GM19239 (cell line): ENCODE data around the gene CLEC2D.
"Not testable (repeated sequence)": the region's sequence is repeated elsewhere in the genome, so short reads cannot be mapped to it uniquely, and the experiment has no call there.

Source experiments
- DNase-seq: peaks from one replicate; pipeline ENCODE4 v3.0.0; 2011; ENCODE audit warnings: low spot score; ENCODE audit not compliant: insufficient read length
- FAIRE-seq: peaks from 2 replicates; lab custom pipeline; 2011; peaks lifted over from hg19 to GRCh38; lab: Jason Lieb, UNC

CLEC2D gene

DNA sequence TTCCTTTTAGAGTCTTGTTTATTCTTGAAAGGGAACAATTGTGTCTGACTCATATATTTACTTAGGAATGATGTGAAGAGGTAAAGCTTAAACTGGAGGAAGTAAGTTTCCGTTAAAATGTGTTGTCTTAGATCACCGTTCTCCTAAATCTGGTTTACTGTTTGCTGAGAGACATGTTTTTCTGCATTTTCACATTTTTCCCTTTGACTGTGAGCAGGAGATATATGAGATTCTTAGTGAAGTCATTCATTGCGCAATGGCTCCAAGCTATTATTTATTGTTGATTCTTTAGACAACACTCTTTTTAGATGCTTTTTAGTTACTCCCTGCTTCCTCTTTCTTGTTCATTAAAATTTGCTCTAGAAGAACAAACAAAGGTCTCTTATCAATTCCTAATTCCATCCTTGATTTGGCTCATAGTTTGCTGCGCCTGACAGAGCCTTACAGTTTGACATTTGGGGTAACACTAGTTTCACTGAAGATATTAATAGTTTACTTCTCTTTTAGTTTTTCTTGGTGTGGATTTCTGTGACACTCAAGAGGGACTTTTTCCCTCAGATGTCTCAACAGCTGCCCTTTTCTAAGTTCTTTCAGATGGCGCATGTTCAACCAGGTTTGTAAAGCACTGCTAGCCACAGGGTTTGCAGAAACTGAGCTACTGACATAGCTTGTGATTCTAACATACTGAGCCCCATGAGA lies 52.0 kb downstream of the CLEC2D start:
- DNase-seq: no peak
- FAIRE-seq: peak; percentile 93

- DNase-seq (no peak), FAIRE-seq (no peak)
Measured at GRCh38 chr12:9724023-9724422, 54.5 kb downstream of the CLEC2D start.

DNA sequence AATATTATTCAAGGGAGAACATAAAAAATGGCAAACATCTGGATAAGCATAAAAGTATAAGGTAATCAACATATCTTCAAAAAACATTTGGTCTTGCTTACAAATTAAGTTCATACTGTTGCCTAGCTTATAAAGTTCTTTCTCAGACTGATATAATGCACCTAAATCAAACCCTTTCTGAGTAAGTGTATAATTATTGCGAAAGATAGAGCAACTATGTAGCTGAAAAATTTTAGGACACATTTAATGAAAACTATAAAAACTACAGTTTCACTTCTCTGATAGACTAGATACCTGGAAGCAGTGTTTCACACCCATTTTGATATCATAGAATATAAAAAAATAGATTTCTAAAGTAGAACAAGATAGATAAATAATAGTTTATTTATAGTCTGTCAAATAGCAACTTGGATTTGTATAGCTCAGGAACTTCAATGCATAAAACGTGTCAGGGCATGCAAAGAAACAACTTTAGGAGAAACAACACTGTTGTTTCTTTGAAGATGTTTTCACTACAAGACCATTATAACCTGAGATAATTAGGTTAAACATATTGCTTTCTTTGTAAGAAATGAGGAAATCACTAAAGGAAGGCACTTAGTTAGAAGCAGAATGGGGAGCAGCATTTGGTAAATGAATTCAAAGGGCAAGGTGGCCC lies 55.8 kb downstream of the CLEC2D start:
- no peak for DNase-seq
- FAIRE-seq: peak; percentile 76

DNA sequence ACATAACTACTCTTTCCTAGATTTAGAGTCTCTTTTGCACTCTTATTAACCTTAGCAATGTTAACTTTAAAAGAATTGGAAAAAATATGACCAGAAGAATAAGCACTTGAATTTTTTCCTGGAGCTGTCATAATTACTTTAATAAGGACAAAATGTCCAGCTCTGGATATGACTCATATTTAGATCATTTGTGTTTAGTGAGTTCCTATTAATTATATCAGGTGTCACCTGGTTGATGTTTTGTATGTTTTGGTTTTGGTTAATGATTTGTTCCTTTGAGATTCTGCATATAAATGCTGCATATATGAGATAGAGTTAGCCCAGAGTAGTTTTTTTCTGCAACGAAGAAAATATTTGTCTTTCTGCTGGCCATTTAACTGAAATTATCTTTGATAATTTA lies 58.3 kb downstream of the CLEC2D start:
- FAIRE-seq (peak; percentile 71), DNase-seq (no peak)

DNA sequence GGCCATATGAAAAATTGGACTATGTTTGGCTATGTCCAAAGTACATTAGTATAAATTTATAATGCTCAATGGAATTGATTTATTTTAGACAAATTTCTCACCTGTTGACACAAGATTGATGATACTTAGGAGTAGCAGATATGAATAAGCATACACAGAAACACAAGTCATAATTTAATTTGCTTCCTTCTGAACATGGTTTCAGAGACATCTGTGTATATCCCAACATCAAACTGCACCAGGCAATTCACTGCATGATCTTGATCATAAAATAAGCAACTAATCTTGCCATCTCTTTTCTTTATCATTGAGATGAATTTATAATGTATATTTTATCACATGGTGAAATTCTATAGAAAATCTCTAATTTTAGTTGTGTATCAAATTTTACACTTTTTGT lies 59.6 kb downstream of the CLEC2D start:
- FAIRE-seq: peak; percentile 23

DNA sequence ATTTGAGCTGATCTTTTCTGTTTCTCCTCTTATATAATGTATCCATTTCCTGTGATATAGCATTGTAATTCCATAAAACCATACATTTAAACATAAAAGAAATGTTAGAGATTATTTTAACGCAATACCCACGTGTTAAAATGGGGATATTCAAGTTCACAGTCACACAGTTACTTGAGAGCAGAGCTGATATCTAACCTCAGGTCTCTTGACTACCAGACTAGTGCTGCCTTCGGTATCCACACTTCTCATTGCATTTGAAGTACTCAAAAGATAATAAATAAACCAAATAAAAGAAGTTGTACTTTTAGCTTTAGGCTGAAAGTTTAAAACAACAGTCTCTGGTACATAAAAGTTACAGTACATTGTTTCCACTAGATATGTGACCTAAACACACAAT lies 60.5 kb downstream of the CLEC2D start:
- FAIRE-seq: peak; percentile 85

More for the DNA sequence above, 59.6 kb downstream of the CLEC2D start:
- DNase-seq: no peak

GRCh38 chr12:9730591-9730990 lies 61.1 kb downstream of the CLEC2D start:
- DNase-seq: no peak
- FAIRE-seq: no peak

More for the DNA sequence above, 60.5 kb downstream of the CLEC2D start:
- DNase-seq: no peak

DNA sequence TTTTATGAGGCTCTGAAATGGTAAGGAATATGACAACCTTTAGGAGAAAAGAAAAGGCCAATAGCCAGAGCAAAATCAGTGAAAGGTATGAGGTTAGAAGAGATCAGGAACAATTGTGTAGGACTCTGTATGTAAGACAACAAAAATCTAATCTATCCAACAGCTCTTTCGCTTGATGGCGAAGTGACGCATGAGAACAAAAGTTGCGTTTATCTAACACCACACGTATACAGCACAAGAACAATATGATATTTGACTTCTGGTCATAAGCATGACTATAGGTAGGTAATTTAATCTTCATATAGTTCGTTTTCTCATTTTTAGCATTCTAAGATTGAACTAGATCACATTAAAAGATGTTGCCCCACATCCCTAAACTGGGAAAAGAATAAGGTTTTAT lies 61.9 kb downstream of the CLEC2D start:
- FAIRE-seq (no peak), DNase-seq (no peak)

DNA sequence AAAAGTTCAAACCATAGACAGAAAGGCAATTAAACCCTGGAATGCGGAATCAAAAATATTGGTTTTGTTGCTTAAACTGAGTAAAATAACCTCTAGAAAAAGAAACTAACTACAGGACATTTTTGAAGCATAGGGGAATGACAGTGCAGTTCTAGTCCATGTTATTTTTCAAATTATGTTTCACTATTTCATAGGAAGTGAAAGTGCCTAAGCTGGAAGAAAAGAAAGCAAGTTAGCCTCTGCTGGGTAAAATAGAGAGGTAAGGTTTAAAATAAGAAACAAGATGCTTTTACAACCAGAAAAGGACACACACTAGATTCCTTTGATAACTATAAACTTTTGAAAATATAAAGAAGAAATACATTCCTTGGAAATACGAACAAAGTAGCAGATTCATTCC lies 62.3 kb downstream of the CLEC2D start:
- no peak for DNase-seq
- no peak for FAIRE-seq

DNA sequence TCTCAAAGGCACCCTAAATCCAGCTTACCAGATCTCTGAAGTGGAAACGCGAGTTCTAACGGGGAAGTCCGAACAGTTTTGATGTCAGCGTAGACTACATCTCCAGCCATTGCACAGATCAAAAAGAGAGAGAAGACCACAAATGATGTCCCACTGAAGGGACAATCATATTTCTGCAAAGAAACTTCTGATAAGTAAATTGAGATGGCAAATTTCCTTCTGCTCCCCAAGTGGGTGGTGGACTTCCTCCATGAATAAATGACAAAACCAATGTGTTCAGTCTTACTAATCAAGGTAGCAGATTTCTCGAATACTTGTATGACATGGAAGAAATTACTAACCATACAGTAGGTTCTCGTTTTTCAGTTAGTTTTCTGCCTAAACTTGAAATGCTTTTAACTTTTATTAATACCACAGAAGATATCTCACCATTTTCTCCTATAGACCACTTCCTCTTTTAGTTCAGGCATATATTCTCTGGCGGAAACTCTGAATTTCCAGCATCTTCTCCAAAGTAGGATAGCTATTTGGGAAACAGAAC lies 63.5 kb downstream of the CLEC2D start, which contains the start of gene CLECL1:
TSS of gene CLECL1 (minus strand) at position 177 of the 541 bp plus-strand sequence.
- DNase-seq (no peak), FAIRE-seq (peak; percentile 93)

DNA sequence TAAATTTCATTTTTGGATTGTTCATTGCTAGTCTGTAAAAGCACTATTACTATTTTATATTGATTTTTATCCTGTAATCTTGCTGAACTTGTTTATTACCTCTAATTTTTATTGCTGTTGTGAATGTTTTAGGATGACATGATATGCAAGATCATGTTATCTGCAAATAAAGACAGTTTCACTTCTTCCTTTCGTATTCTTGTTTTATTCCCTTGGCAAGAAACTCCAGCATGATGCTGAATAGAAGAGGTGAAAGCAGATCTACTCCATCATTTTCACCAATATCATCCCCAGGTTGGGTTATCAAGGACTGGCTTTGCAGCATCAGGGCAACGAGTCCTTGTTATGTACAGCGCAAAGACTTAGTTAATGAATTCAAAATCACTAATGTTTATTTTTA lies 66.1 kb downstream of the CLEC2D start:
- DNase-seq (no peak), FAIRE-seq (peak; percentile 59)

- DNase-seq (no peak), FAIRE-seq (peak; percentile 91)
Measured at GRCh38 chr12:9736936-9737705, 67.6 kb downstream of the CLEC2D start.

GRCh38 chr12:9738905-9739304 lies 69.4 kb downstream of the CLEC2D start:
- not testable (repeated sequence) for DNase-seq, FAIRE-seq

DNA sequence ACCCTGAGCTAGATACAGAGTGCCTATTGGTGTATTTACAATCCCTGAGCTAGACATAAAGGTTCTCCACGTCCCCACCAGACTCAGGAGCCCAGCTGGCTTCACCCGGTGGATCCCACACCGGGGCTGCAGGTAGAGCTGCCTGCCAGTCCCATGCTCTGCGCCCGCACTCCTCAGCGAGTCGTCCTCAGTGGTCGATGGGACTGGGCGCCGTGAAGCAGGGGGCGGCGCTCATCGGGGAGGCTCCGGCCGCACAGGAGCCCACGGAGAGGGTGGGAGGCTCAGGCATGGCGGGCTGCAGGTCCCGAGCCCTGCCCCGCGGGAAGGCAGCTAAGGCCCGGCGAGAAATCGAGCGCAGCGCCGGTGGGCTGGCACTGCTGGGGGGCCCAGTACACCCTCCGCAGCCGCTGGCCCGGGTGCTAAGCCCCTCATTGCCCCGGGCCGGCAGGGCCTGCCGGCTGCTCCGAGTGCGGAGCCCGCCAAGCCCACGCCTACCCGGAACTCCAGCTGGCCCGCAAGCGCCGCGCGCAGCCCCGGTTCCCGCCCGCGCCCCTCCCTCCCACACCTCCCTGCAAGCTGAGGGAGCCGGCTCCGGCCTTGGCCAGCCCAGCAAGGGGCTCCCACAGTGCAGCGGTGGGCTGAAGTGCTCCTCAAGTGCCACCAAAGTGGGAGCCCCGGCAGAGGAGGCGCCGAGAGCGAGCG lies 70.0 kb downstream of the CLEC2D start:
- DNase-seq, FAIRE-seq: not testable (repeated sequence)

DNA sequence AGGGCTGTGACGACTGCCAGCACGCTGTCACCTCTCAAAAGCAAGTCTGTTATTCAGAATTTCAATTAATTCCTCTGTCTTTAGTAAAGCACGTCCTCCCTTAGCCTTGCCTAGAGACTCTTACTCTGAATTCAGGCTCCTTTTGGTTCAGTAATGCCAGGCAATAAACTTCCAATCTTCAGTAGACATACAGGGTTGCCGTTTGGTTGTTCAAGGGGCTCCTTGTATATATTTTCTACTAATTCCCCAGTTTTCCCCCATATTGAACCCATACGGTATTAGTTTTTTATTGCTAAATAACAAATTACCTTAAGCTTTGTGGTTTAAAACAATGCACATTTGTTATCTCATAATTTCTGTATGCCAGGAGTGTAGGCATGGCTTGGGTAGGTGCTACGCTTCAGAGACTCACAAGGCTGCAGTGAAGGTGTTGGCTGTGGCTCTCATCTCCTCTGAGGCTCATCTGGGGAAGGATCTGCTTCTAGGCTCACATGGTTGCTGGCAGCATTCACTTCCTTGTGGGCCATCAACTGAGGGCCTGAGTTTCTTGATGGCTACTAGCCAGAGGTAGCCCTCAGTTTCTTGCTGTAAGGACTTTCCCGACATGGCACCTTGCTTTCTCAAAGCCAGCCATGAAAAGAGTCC lies 70.7 kb downstream of the CLEC2D start:
- DNase-seq (no peak), FAIRE-seq (peak; percentile 90)

DNA sequence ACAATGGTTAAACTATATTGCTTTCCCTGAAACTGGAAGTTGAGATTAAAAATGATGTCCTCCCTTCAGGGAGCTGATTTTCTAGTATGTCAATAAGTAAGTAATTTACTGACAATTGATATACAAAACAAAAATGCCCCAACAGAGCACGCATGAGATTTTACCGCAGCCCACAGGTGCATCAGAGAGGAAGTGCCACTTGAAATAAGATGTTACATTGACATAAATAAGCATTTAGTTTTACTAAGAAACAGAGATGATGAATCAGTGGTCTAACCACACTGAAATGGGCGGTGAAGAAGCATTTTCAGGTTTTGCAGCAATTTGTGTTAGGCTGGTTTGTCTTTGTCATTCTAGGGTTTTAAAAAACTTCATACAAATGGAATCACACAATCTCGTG lies 72.2 kb downstream of the CLEC2D start:
- DNase-seq (no peak), FAIRE-seq (peak; percentile 99)

- FAIRE-seq (peak; percentile 98), DNase-seq (no peak)
Measured at GRCh38 chr12:9742661-9743060, 73.1 kb downstream of the CLEC2D start.

GRCh38 chr12:9745199-9745598 lies 75.7 kb downstream of the CLEC2D start:
- DNase-seq (no peak), FAIRE-seq (peak; percentile 79)
